A549 (cell line): ENCODE data around the gene CDH18. TPM values are rescaled to one million over a fixed set of nuclear protein-coding genes. Genes with fewer than 3 reads are reported as not detected.

ENCODE experiments used
- ATAC-seq, 2 experiments: fragments of 200-7000 bp in 1 of 2; fragments of >200 bp in 1 of 2; cut with Nextera tagmentation in 1 of 2; cut with Tn5 transposase in 1 of 2; 3 replicates each; pipeline versions ENCODE4 v1.8.0 to v1.9.1; 2018 to 2020; ENCODE audit warnings: mild to moderate bottlenecking in 1 of 2, moderate library complexity in 1 of 2
- CTCF ChIA-PET: fragments of 300-600 bp; sonication (Branson Sonifier 250); formaldehyde crosslinking; extraction: SDS; loops from one replicate; lab custom pipeline; 2021; ENCODE audit warnings: antibody characterized with exemption, inconsistent platforms; lab: Yijun Ruan, JAX
- POLR2A ChIA-PET: fragments of 350-600 bp; formaldehyde crosslinking; extraction: SDS; loops from one replicate; lab custom pipeline; 2021; ENCODE audit warnings: antibody characterized with exemption, inconsistent platforms; lab: Yijun Ruan, JAX
- DNase-seq, 2 experiments: peaks; one replicate each; pipeline versions ENCODE4 v3.0.0 to v3.0.0-alpha.2; 2011 to 2016; ENCODE audit warnings: low read depth in 1 of 2, low spot score in 1 of 2
- FAIRE-seq: peaks from 2 replicates; lab custom pipeline; 2011; peaks lifted over from hg19 to GRCh38; lab: Jason Lieb, UNC
- H3K27ac ChIP-seq, 2 experiments: fragments of >200 bp; sonication (Bioruptor Twin); formaldehyde crosslinking; 3 replicates each; pipeline ENCODE4 v1.5.1; 2016 to 2017
- H3K4me1 ChIP-seq: fragments of >200 bp; sonication (Bioruptor Twin); formaldehyde crosslinking; 3 replicates; pipeline ENCODE4 v1.6.1; 2016
- H3K4me2 ChIP-seq: fragments of >200 bp; sonication (Bioruptor Twin); formaldehyde crosslinking; 3 replicates; pipeline ENCODE4 v1.6.1; 2016
- H3K4me3 ChIP-seq: fragments of >200 bp; sonication (Bioruptor Twin); formaldehyde crosslinking; 3 replicates; pipeline ENCODE4 v1.5.1; 2016
- H3K9me3 ChIP-seq: fragments of >200 bp; sonication (Bioruptor Twin); formaldehyde crosslinking; 3 replicates; pipeline ENCODE4 v1.6.1; 2016
- BHLHE40 ChIP-seq: IDR thresholded peaks from 2 replicates; pipeline ENCODE4 v1.6.1; 2012; ENCODE audit warnings: low read depth, low read length, inconsistent platforms
- CBX2 ChIP-seq: fragments of 200-600 bp; sonication (generic); IDR thresholded peaks from 2 replicates; pipeline ENCODE4 v1.6.1; 2016; ENCODE audit warnings: low read depth, mild to moderate bottlenecking, borderline replicate concordance
- CHD4 ChIP-seq: fragments of 200-600 bp; sonication (generic); IDR thresholded peaks from 2 replicates; pipeline ENCODE4 v1.6.1; 2016; ENCODE audit warnings: antibody characterized with exemption, mild to moderate bottlenecking, borderline replicate concordance
- EHF ChIP-seq: fragments of 250-450 bp; sonication (Bioruptor Pico); IDR thresholded peaks from 2 replicates; pipeline ENCODE4 v1.5.0; 2020; ENCODE audit warnings: mild to moderate bottlenecking
- ELK1 ChIP-seq: fragments of 150-350 bp; IDR thresholded peaks from 2 replicates; pipeline ENCODE4 v1.6.1; 2014; ENCODE audit warnings: low read depth, mild to moderate bottlenecking, low read length
- EP300 ChIP-seq, 2 experiments: fragments of >200 bp; sonication (Bioruptor Twin); formaldehyde crosslinking; IDR thresholded peaks; 2 replicates in 1 of 2; 3 replicates in 1 of 2; pipeline ENCODE4 v1.6.1; 2016 to 2017
- FOSB ChIP-seq: fragments of 250-450 bp; sonication (Bioruptor Pico); IDR thresholded peaks from 2 replicates; pipeline ENCODE4 v1.5.0; 2020; ENCODE audit warnings: mild to moderate bottlenecking, moderate library complexity
- HDAC2 ChIP-seq: fragments of 200-600 bp; sonication (generic); IDR thresholded peaks from 2 replicates; pipeline ENCODE4 v1.6.1; 2016
- HOXB5 ChIP-seq: fragments of 250-450 bp; sonication (Bioruptor Pico); IDR thresholded peaks from 2 replicates; pipeline ENCODE4 v1.5.0; 2020; ENCODE audit warnings: mild to moderate bottlenecking, moderate library complexity
- JUN ChIP-seq, 2 experiments: fragments of >200 bp; sonication (Bioruptor Twin); formaldehyde crosslinking; IDR thresholded peaks; 2 replicates in 1 of 2; 3 replicates in 1 of 2; pipeline ENCODE4 v1.6.1; 2016 to 2017
- JUNB ChIP-seq: fragments of >200 bp; sonication (Bioruptor Twin); formaldehyde crosslinking; IDR thresholded peaks from 2 replicates; pipeline ENCODE4 v1.6.1; 2016
- KDM1A ChIP-seq: fragments of 200-600 bp; sonication (generic); IDR thresholded peaks from 2 replicates; pipeline ENCODE4 v1.6.1; 2016; ENCODE audit warnings: low read depth, mild to moderate bottlenecking
- KDM5A ChIP-seq: fragments of 200-600 bp; sonication (generic); IDR thresholded peaks from 2 replicates; pipeline ENCODE4 v1.6.1; 2016; ENCODE audit warnings: antibody characterized with exemption, mild to moderate bottlenecking
- MAFK ChIP-seq: fragments of 450-650 bp; IDR thresholded peaks from 2 replicates; pipeline ENCODE4 v1.6.1; 2014; ENCODE audit not compliant: partially characterized antibody
- MAX ChIP-seq: IDR thresholded peaks from 2 replicates; pipeline ENCODE4 v1.6.1; 2012
- MAZ ChIP-seq: fragments of 150-350 bp; IDR thresholded peaks from 2 replicates; pipeline ENCODE4 v1.6.1; 2014; ENCODE audit warnings: antibody characterized with exemption, low read depth, low read length, borderline replicate concordance
- POLR2A ChIP-seq: IDR thresholded peaks from 2 replicates; pipeline ENCODE4 v1.6.1; 2012; ENCODE audit warnings: mild to moderate bottlenecking, low read length
- POLR2AphosphoS2 ChIP-seq: conservative IDR thresholded peaks from 2 replicates; pipeline ENCODE4 v1.6.1; 2012; ENCODE audit warnings: low read length, improper control_type of control experiment, inconsistent platforms
- RAD21 ChIP-seq, 2 experiments: fragments of >200 bp in 1 of 2; sonication (Bioruptor Twin) in 1 of 2; formaldehyde crosslinking in 1 of 2; IDR thresholded peaks in 1 of 2; conservative IDR thresholded peaks in 1 of 2; 2 replicates in 1 of 2; 3 replicates in 1 of 2; pipeline ENCODE4 v1.6.1; 2012 to 2018; ENCODE audit warnings: inconsistent platforms in 1 of 2
- RARB ChIP-seq: fragments of 250-450 bp; sonication (Bioruptor Pico); IDR thresholded peaks from 2 replicates; pipeline ENCODE4 v1.8.0; 2021; ENCODE audit warnings: mild to moderate bottlenecking, moderate library complexity
- RCOR1 ChIP-seq: fragments of 150-350 bp; IDR thresholded peaks from 2 replicates; pipeline ENCODE4 v1.6.1; 2014; ENCODE audit warnings: antibody characterized with exemption, low read length, low read depth
- REST ChIP-seq: fragments of 200-600 bp; sonication (generic); IDR thresholded peaks from 2 replicates; pipeline ENCODE4 v1.6.1; 2016; ENCODE audit warnings: antibody characterized with exemption, mild to moderate bottlenecking, moderate library complexity
- RNF2 ChIP-seq: fragments of 200-600 bp; sonication (generic); IDR thresholded peaks from 2 replicates; pipeline ENCODE4 v1.6.1; 2016; ENCODE audit warnings: low read depth, mild to moderate bottlenecking, antibody characterized with exemption, moderate library complexity, borderline replicate concordance
- SMC3 ChIP-seq: fragments of >200 bp; sonication (Bioruptor Twin); formaldehyde crosslinking; IDR thresholded peaks from 3 replicates; pipeline ENCODE4 v1.6.1; 2018; ENCODE audit warnings: inconsistent platforms
- USF2 ChIP-seq: fragments of 450-650 bp; IDR thresholded peaks from 2 replicates; pipeline ENCODE4 v1.6.1; 2014; ENCODE audit warnings: antibody characterized with exemption
- ZC3H11A ChIP-seq: fragments of 450-650 bp; IDR thresholded peaks from 2 replicates; pipeline ENCODE4 v1.6.1; 2014; ENCODE audit warnings: antibody characterized with exemption, mild to moderate bottlenecking
- ZFP36 ChIP-seq: fragments of 450-650 bp; IDR thresholded peaks from 2 replicates; pipeline ENCODE4 v1.6.1; 2014; ENCODE audit warnings: borderline replicate concordance; ENCODE audit not compliant: partially characterized antibody
- WGBS: methylation state at CpG from one replicate; pipeline ENCODE4 v1.1.6; 2017; ENCODE audit errors: missing lambda C conversion rate; 5-methylcytosine and 5-hydroxymethylcytosine counted together
- polyA plus RNA-seq, 4 experiments: library from polyadenylated mRNA; depleted of rRNA in 3 of 4; stranded (reverse); fragments of >200 nt; fragmentation: RNase III in 1 of 4; extraction: RNeasy Plus Mini Kit Qiagen cat#74134 plus additional on column Dnase treatment in 1 of 4; gene quantifications; 2 replicates in 3 of 4; 3 replicates in 1 of 4; pipeline ENCODE4 v1.2.3, GENCODE V29; 2011 to 2017

Gene CDH18
- polyA plus RNA-seq, 2 of the 4 experiments (the other 2 are of a cell fraction): not detected

GRCh38 chr5:20030125-20030524, 42.1 kb upstream of the CDH18 start:
- CTCF ChIA-PET: no interaction called here
- Histone ChIP-seq H3K9me3 (no peaks in the 10 kb centered on the region), H3K27ac (no peak overlapping the region), H3K4me3 (no peak overlapping the region), H3K4me1 (no peaks in the 10 kb centered on the region), H3K4me2 (no peak overlapping the region)
- POLR2A ChIA-PET: no interaction called here
- no peak for DNase-seq
- no peak for TF ChIP-seq RNF2
- no peak for ATAC-seq
- no peak for FAIRE-seq

GRCh38 chr5:20029266-20029665, 41.3 kb upstream of the CDH18 start:
- Histone ChIP-seq H3K4me1 (no peaks in the 10 kb centered on the region), H3K27ac (no peak overlapping the region), H3K4me3 (no peak overlapping the region), H3K9me3 (no peaks in the 10 kb centered on the region), H3K4me2 (no peak overlapping the region)
- DNase-seq (no peak), ATAC-seq (no peak), FAIRE-seq (no peak)
- ChIA-PET CTCF (no interaction called here), POLR2A (no interaction called here)
- TF ChIP-seq KDM1A: no peak
- TF ChIP-seq KDM5A: no peak
- no peak for TF ChIP-seq CHD4
- no peak for TF ChIP-seq USF2
- no peak for TF ChIP-seq POLR2AphosphoS2
- TF ChIP-seq POLR2A: no peak
- no peak for TF ChIP-seq REST
- no peak for TF ChIP-seq CBX2
- TF ChIP-seq RCOR1: no peak
- TF ChIP-seq MAX: no peak
- TF ChIP-seq JUNB: no peak
- no peak for TF ChIP-seq HDAC2
- TF ChIP-seq RARB: no peak
- no peak for TF ChIP-seq ZC3H11A
- WGBS: 29% methylated on average over 3 of the region's 3 CpGs

GRCh38 chr5:20028506-20028905, 40.5 kb upstream of the CDH18 start:
- FAIRE-seq: no peak

More at GRCh38 chr5:20028506-20028905, 40.5 kb upstream of the CDH18 start:
- no peaks in the 10 kb centered on the region for H3K4me1 ChIP-seq
- CTCF ChIA-PET: no interaction called here
- no peak overlapping the region for H3K27ac ChIP-seq
- H3K9me3 ChIP-seq: no peaks in the 10 kb centered on the region
- DNase-seq: no peak
- H3K4me2 ChIP-seq: no peak overlapping the region
- no peak for TF ChIP-seq JUNB
- no peak for TF ChIP-seq MAFK
- no peak for TF ChIP-seq RAD21 (conservative IDR thresholded peaks at IDR 0.05 in 1 of 2, IDR thresholded peaks at IDR 0.05 in 1 of 2)
- no peak for TF ChIP-seq HOXB5 (CRISPR knock-in tag)
- TF ChIP-seq FOSB (CRISPR knock-in tag): no peak
- TF ChIP-seq EP300 (IDR thresholded peaks at IDR 0.05): no peak
- TF ChIP-seq ELK1: no peak
- TF ChIP-seq JUN (IDR thresholded peaks at IDR 0.05): no peak
- TF ChIP-seq MAZ: no peak
- TF ChIP-seq BHLHE40: no peak
- TF ChIP-seq EHF (CRISPR knock-in tag): no peak
- TF ChIP-seq ZFP36: no peak
- no peak for TF ChIP-seq SMC3
- no peak for ATAC-seq
- no peak overlapping the region for H3K4me3 ChIP-seq
- POLR2A ChIA-PET: no interaction called here
- WGBS: 33% methylated on average over 6 of the region's 6 CpGs
